OCI-LY7 (cell line): ENCODE data around the gene KRT83. TPM values are rescaled to one million over a fixed set of nuclear protein-coding genes. Genes with fewer than 3 reads are reported as not detected.

Source experiments
- BruUV-seq: library from RNA; stranded (reverse); fragments of 400-500 nt; replicated peaks from 2 replicates; lab custom pipeline; 2021; lab: Mats Ljungman, UMichigan
- CTCF ChIA-PET: fragments of 300-600 bp; sonication (Branson Sonifier 250); formaldehyde crosslinking; loops from one replicate; lab custom pipeline; 2022; ENCODE audit warnings: antibody characterized with exemption; ENCODE audit not compliant: unreplicated experiment; lab: Charles Lee
- POLR2A ChIA-PET: fragments of 300-600 bp; sonication (Branson Sonifier 250); formaldehyde crosslinking; loops from one replicate; lab custom pipeline; 2022; ENCODE audit warnings: antibody characterized with exemption; lab: Charles Lee
- DNase-seq: peaks from one replicate; pipeline ENCODE4 v3.0.0-alpha.2; 2015; ENCODE audit warnings: low spot score
- H2AFZ ChIP-seq: fragments of 200-600 bp; sonication (generic), shearing (Covaris generic); 2 replicates; pipeline ENCODE4 v1.6.1; 2014; ENCODE audit warnings: mild to moderate bottlenecking, antibody characterized with exemption, low read length, moderate library complexity
- H3K27ac ChIP-seq: fragments of 200-600 bp; sonication (generic); 2 replicates; pipeline ENCODE4 v1.5.1; 2014; ENCODE audit warnings: mixed run types, low read depth, mild to moderate bottlenecking, moderate library complexity, low read length, inconsistent platforms; ENCODE audit not compliant: poor library complexity, severe bottlenecking
- H3K36me3 ChIP-seq: fragments of 200-600 bp; sonication (generic); 2 replicates; pipeline ENCODE4 v1.6.1; 2014; ENCODE audit warnings: mild to moderate bottlenecking, antibody characterized with exemption, low read length, moderate library complexity, mixed read lengths; ENCODE audit not compliant: insufficient read depth
- H3K4me1 ChIP-seq: fragments of 200-600 bp; sonication (generic); 2 replicates; pipeline ENCODE4 v1.5.1; 2014; ENCODE audit warnings: mild to moderate bottlenecking, low read length; ENCODE audit not compliant: insufficient read depth, poor library complexity, severe bottlenecking
- H3K4me2 ChIP-seq: fragments of 200-600 bp; sonication (generic); 2 replicates; pipeline ENCODE4 v1.6.1; 2014; ENCODE audit warnings: mild to moderate bottlenecking, low read length
- H3K4me3 ChIP-seq: fragments of 200-600 bp; sonication (generic); 2 replicates; pipeline ENCODE4 v1.5.1; 2014; ENCODE audit warnings: mild to moderate bottlenecking, low read depth, low read length; ENCODE audit not compliant: poor library complexity, severe bottlenecking
- H3K79me2 ChIP-seq: fragments of 200-600 bp; sonication (generic); 2 replicates; pipeline ENCODE4 v1.6.1; 2016; ENCODE audit warnings: low read depth, mild to moderate bottlenecking, low read length, moderate library complexity, mixed read lengths; ENCODE audit not compliant: insufficient read depth
- H3K9me2 ChIP-seq: fragments of 200-600 bp; sonication (generic); 2 replicates; pipeline ENCODE4 v1.6.1; 2016; ENCODE audit warnings: mild to moderate bottlenecking, low read length, mixed read lengths; ENCODE audit not compliant: insufficient read depth
- H3K9me3 ChIP-seq: fragments of 200-600 bp; sonication (generic); 2 replicates; pipeline ENCODE4 v1.6.1; 2014; ENCODE audit warnings: mild to moderate bottlenecking, mixed run types, low read length, mixed read lengths
- H4K20me1 ChIP-seq: fragments of 200-600 bp; sonication (generic); 2 replicates; pipeline ENCODE4 v1.6.1; 2014; ENCODE audit warnings: mild to moderate bottlenecking, antibody characterized with exemption, low read length, moderate library complexity, mixed read lengths; ENCODE audit not compliant: insufficient read depth
- CTCF ChIP-seq: fragments of 200-600 bp; sonication (generic); conservative IDR thresholded peaks from 2 replicates; pipeline ENCODE4 v1.5.1; 2014; ENCODE audit warnings: mild to moderate bottlenecking, antibody characterized with exemption, low read length, moderate library complexity, mixed read lengths
- EZH2phosphoT487 ChIP-seq: fragments of 200-600 bp; sonication (generic); IDR thresholded peaks from 2 replicates; pipeline ENCODE4 v1.6.1; 2018; ENCODE audit warnings: low read depth, borderline replicate concordance, mild to moderate bottlenecking, mixed run types, antibody characterized with exemption, low read length, moderate library complexity, mixed read lengths
- intact Hi-C: fragments of 100-400 bp; cut with micrococcal nuclease; formaldehyde crosslinking; loops from one replicate; pipeline ENCODE4 v1.10.0; 2022; ENCODE audit not compliant: unreplicated experiment
- total RNA-seq, 2 experiments: library from RNA; depleted of rRNA in 1 of 2; stranded (reverse); fragments of >200 nt in 1 of 2; shearing (Covaris generic) in 1 of 2; gene quantifications; 2 replicates each; pipeline ENCODE4 v1.2.3, GENCODE V29; 2014 to 2022

The KRT83 gene
- total RNA-seq, 2 experiments from 2014 or later: not detected

GRCh38 chr12:52300796-52301691 lies 20.2 kb downstream of the KRT83 start:
- Histone ChIP-seq H3K27ac (no peak overlapping the region), H3K36me3 (no peaks in the 10 kb centered on the region), H3K9me2 (no peaks in the 10 kb centered on the region), H3K9me3 (no peaks in the 10 kb centered on the region), H4K20me1 (no peaks in the 10 kb centered on the region), H3K4me1 (peaks cover 7% of the 10 kb centered on the region), H3K4me3 (no peak overlapping the region), H2AFZ (no peak overlapping the region), H3K4me2 (no peak overlapping the region), H3K79me2 (no peaks in the 10 kb centered on the region)
- POLR2A ChIA-PET: no interaction called here
- BruUV-seq: no TSS peak
- TF ChIP-seq EZH2phosphoT487 (no peak), CTCF (no peak)
- CTCF ChIA-PET: no interaction called here
- no peak for DNase-seq
- intact Hi-C loops: no loop called here

GRCh38 chr12:52298677-52299190 lies 22.5 kb downstream of the KRT83 start:
- POLR2A ChIA-PET: no interaction called here
- no peak overlapping the region for H2AFZ ChIP-seq
- intact Hi-C loops: no loop called here
- no peaks in the 10 kb centered on the region for H3K79me2 ChIP-seq
- H3K4me2 ChIP-seq: no peak overlapping the region
- no peaks in the 10 kb centered on the region for H4K20me1 ChIP-seq
- CTCF ChIA-PET: no interaction called here
- no peaks in the 10 kb centered on the region for H3K9me2 ChIP-seq
- TF ChIP-seq EZH2phosphoT487: no peak
- no peak for TF ChIP-seq CTCF
- H3K4me3 ChIP-seq: no peak overlapping the region
- DNase-seq: no peak
- no peaks in the 10 kb centered on the region for H3K36me3 ChIP-seq
- BruUV-seq: no TSS peak
- H3K9me3 ChIP-seq: no peaks in the 10 kb centered on the region
- no peak overlapping the region for H3K27ac ChIP-seq
- no peaks in the 10 kb centered on the region for H3K4me1 ChIP-seq
